Suprapubic skin (tissue), 4 donors: ENCODE measurements around the gene FAM200A. TPM values are rescaled to one million over a fixed set of nuclear protein-coding genes. Genes with fewer than 3 reads are reported as not detected.
"Not testable (repeated sequence)": the region's sequence is repeated elsewhere in the genome, so short reads cannot be mapped to it uniquely, and the experiment has no call there.

Experiments used
- DNase-seq, 2 donors: peaks; one replicate each; pipeline ENCODE4 v3.0.0-alpha.2; 2019; ENCODE audit warnings: low spot score in 2 of 2
- H3K27ac ChIP-seq: fragments of 200-600 bp; sonication (generic); one replicate; pipeline ENCODE4 v1.5.1; 2019
- H3K27me3 ChIP-seq: fragments of 200-600 bp; sonication (generic); one replicate; pipeline ENCODE4 v1.5.1; 2019
- H3K36me3 ChIP-seq: fragments of 200-600 bp; sonication (generic); one replicate; pipeline ENCODE4 v1.5.1; 2019
- H3K4me1 ChIP-seq: fragments of 200-600 bp; sonication (generic); one replicate; pipeline ENCODE4 v1.5.1; 2019
- H3K4me3 ChIP-seq: fragments of 200-600 bp; sonication (generic); one replicate; pipeline ENCODE4 v1.5.1; 2019; ENCODE audit warnings: mild to moderate bottlenecking
- H3K9me3 ChIP-seq: fragments of 200-600 bp; sonication (generic); one replicate; pipeline ENCODE4 v1.5.1; 2019
- CTCF ChIP-seq, 2 donors: fragments of 200-600 bp in 1 of 2; fragments of 450-650 bp in 1 of 2; sonication (generic) in 1 of 2; IDR thresholded peaks; one replicate each; pipeline ENCODE4 v1.5.1; 2016 to 2019; ENCODE audit warnings: antibody characterized with exemption in 2 of 2, mild to moderate bottlenecking in 1 of 2, moderate library complexity in 1 of 2
- EP300 ChIP-seq: sonication (generic); formaldehyde crosslinking; IDR thresholded peaks from one replicate; pipeline ENCODE4 v1.6.1; 2017; ENCODE audit warnings: antibody characterized with exemption
- POLR2A ChIP-seq, 2 donors: fragments of 450-650 bp; IDR thresholded peaks; one replicate each; pipeline ENCODE4 v1.6.1; 2017; ENCODE audit warnings: antibody characterized with exemption in 2 of 2, mild to moderate bottlenecking in 2 of 2, moderate library complexity in 2 of 2
- POLR2AphosphoS5 ChIP-seq, 3 donors: sonication (generic); formaldehyde crosslinking; IDR thresholded peaks; one replicate each; pipeline ENCODE4 v1.6.1; 2017; ENCODE audit warnings: antibody characterized with exemption in 3 of 3
- WGBS: methylation state at CpG from one replicate; pipeline ENCODE4 v1.1.5; 2018; 5-methylcytosine and 5-hydroxymethylcytosine counted together
- total RNA-seq, 4 donors: library from RNA; depleted of rRNA; stranded (reverse); fragments of >200 nt; gene quantifications; one replicate each; pipeline ENCODE4 v1.1.0, GENCODE V29; 2016

FAM200A gene
- total RNA-seq, 4 donors from 2014 or later, result 2.7 to 6.9 (median 5.0) TPM

DNA sequence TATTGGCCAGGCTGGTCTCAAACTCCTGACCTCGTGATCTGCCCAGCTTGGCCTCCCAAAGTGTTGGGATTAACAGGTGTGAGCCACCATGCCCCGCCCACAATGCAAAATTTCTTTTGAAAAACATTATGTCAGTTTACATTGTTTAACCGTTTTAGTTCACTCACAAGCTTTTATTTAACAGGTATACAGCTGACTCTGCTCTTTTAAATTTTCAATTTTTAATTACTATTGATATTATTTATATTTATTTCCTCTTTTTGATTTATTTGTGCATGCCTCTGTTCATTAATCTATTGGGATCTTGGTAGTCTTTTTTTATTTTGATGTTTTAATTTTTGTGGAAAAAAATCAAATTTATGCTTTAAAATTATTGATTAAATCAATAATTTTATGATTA is 30.5 kb downstream of the FAM200A start:
- no peak overlapping the region for H3K4me3 ChIP-seq
- DNase-seq, result no peak
- H3K27me3 ChIP-seq, result no peaks in the 10 kb centered on the region
- no peaks in the 10 kb centered on the region for H3K4me1 ChIP-seq
- TF ChIP-seq CTCF (IDR thresholded peaks at IDR 0.05), result no peak
- no peak for TF ChIP-seq POLR2AphosphoS5 (IDR thresholded peaks at IDR 0.05)
- H3K27ac ChIP-seq, result no peak overlapping the region
- H3K36me3 ChIP-seq, result peaks cover 65% of the 10 kb centered on the region
- 92% methylated on average over 3 of the region's 3 CpGs for WGBS
- H3K9me3 ChIP-seq, result no peaks in the 10 kb centered on the region

DNA sequence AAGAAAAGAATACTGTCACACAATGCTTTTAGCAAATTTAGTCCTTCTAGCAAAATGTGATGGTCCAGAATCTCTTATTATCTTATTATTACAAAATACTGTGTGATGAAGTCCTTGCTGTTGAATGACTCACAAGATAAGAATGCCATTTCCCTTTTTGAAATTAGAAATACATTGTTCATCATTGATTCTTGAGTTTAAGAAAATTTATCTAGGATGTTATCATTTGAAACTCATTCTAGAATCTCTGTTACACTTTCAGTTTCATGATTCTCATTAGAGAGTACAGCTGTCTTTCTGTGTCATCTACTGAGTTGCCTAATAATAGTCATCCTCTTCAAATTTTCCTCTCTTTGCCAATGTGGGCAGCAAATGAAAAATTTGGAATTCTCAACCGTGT is 37.9 kb downstream of the FAM200A start:
- Histone ChIP-seq H3K4me1 (no peaks in the 10 kb centered on the region), H3K9me3 (no peaks in the 10 kb centered on the region), H3K27ac (no peak overlapping the region), H3K27me3 (no peaks in the 10 kb centered on the region), H3K36me3 (peaks cover 55% of the 10 kb centered on the region), H3K4me3 (no peak overlapping the region)
- WGBS, result 100% methylated on average over 1 of the region's 1 CpG
- no peak for DNase-seq
- TF ChIP-seq POLR2A (IDR thresholded peaks at IDR 0.05) (no peak), CTCF (IDR thresholded peaks at IDR 0.05) (no peak), POLR2AphosphoS5 (IDR thresholded peaks at IDR 0.05) (no peak), EP300 (no peak)

DNA sequence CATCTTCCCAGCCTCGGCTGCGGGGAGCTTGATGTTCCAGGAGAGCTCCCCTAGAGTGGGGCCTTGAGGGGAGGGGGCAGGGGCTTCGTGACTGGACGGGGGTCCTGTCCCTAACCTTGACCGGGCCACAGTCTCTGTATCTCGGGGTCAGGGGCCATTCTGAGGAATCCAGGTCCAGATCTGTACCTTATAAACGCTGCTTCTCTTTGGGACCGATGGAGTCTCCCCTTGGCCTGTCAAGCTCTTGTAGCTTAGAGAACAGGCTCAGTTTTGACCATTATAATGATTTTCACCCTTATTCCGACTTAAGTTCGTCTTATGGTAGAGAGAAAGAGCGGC is 46.6 kb downstream of the FAM200A start:
- H3K4me3 ChIP-seq, result peak overlapping the region; percentile 60
- H3K4me1 ChIP-seq, result peaks cover 35% of the 10 kb centered on the region
- DNase-seq, result no peak
- H3K27ac ChIP-seq, result peak overlapping the region; percentile 82
- 2% methylated on average over 8 of the region's 11 CpGs for WGBS
- no peaks in the 10 kb centered on the region for H3K27me3 ChIP-seq
- H3K36me3 ChIP-seq, result no peaks in the 10 kb centered on the region
- H3K9me3 ChIP-seq, result no peaks in the 10 kb centered on the region
- no peak for TF ChIP-seq CTCF (IDR thresholded peaks at IDR 0.05)
- no peak for TF ChIP-seq EP300
- no peak for TF ChIP-seq POLR2A (IDR thresholded peaks at IDR 0.05)
- no peak for TF ChIP-seq POLR2AphosphoS5 (IDR thresholded peaks at IDR 0.05)

- H3K9me3 ChIP-seq, result no peaks in the 10 kb centered on the region
- WGBS, result under 1% methylated on average over 44 of the region's 53 CpGs
- peak; percentile 98 to 99 for DNase-seq
- H3K27me3 ChIP-seq, result no peaks in the 10 kb centered on the region
- H3K27ac ChIP-seq, result peak within 1 kb of the TSS; percentile 82
- H3K4me1 ChIP-seq, result peaks cover 35% of the 10 kb centered on the region
- no peaks in the 10 kb centered on the region for H3K36me3 ChIP-seq
- H3K4me3 ChIP-seq, result peak within 1 kb of the TSS; percentile 60
- TF ChIP-seq CTCF (IDR thresholded peaks at IDR 0.05) (no peak), EP300 (no peak), POLR2AphosphoS5 (IDR thresholded peaks at IDR 0.05) (peak in 2 of 3 donors; percentile 60 to 66), POLR2A (IDR thresholded peaks at IDR 0.05) (peak in 1 of 2 donors; percentile 47)
These were observed 47.2 kb downstream of the FAM200A start, which contains the start of gene ZKSCAN5 for GRCh38 chr7:99504603-99505323. Gene ZKSCAN5 (plus strand): TSS chr7:99504662. CDS start chr7:99506045, 1,383 bp downstream.

DNA sequence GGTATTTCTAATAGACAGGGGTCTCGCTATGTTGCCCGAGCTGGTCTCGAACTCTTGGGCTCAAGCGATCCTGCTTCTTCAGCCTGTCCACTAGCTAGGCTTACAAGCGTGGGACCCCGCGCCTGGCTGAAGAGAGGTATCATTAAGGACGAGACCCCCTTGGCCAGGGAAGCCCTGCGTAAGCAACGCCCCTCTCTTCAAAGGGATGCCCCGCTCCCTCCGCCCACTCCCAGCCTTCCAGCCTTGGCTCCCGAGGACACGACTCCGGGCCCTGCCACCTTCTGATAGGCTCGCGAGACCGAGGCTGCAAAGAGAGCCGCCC is 47.7 kb downstream of the FAM200A start:
- no peaks in the 10 kb centered on the region for H3K27me3 ChIP-seq
- TF ChIP-seq POLR2A (IDR thresholded peaks at IDR 0.05) (no peak), POLR2AphosphoS5 (IDR thresholded peaks at IDR 0.05) (no peak), EP300 (no peak), CTCF (IDR thresholded peaks at IDR 0.05) (no peak)
- DNase-seq, result peak; percentile 99 to 100
- H3K4me1 ChIP-seq, result peaks cover 35% of the 10 kb centered on the region
- H3K36me3 ChIP-seq, result no peaks in the 10 kb centered on the region
- no peaks in the 10 kb centered on the region for H3K9me3 ChIP-seq
- 3% methylated on average over 12 of the region's 19 CpGs for WGBS
- H3K27ac ChIP-seq, result peak overlapping the region; percentile 82
- H3K4me3 ChIP-seq, result peak overlapping the region; percentile 60

DNA sequence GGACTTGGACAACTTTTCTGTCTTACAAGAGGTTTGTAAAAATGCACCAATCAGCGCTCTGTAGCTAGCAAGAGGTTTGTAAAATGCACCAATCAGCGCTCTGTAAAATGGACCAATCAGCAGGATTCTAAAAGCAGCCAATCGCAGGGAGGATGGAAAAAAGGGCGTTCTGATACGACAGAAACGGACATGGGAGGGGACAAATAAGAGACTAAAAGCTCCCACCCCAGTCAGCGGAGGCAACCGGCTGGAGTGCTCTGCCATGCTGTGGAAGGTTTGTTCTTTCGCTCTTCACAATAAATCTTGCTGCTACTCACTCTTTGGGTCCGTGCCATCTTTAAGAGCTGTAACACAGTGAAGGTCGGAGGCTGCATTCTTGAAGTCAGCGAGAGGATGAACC is 50.7 kb downstream of the FAM200A start:
- H3K4me3 ChIP-seq, H3K36me3 ChIP-seq, DNase-seq, H3K9me3 ChIP-seq, H3K27me3 ChIP-seq, H3K27ac ChIP-seq: not testable (repeated sequence)
- WGBS, result 92% methylated on average over 12 of the region's 12 CpGs
- H3K4me1 ChIP-seq, result peaks cover 37% of the 10 kb centered on the region
